Ovary (tissue), 3 donors: ENCODE data around the gene P4HA1.

Experiments
- POLR2A ChIP-seq: fragments of 450-650 bp; IDR thresholded peaks from one replicate; pipeline ENCODE4 v1.6.1; 2017; ENCODE audit warnings: antibody characterized with exemption, mild to moderate bottlenecking, moderate library complexity
- TF ChIP-seq, protein P1 (sequence below), 3 donors: fragments of 450-650 bp in 2 of 3; fragments of 200-600 bp in 1 of 3; IDR thresholded peaks; one replicate each; pipeline versions ENCODE4 v1.5.1 to v1.8.0; 2016 to 2022; ENCODE audit warnings: antibody characterized with exemption in 3 of 3, mild to moderate bottlenecking in 1 of 3
- donor health status: DM: no; HTN: no; CAD: no.

DNA sequence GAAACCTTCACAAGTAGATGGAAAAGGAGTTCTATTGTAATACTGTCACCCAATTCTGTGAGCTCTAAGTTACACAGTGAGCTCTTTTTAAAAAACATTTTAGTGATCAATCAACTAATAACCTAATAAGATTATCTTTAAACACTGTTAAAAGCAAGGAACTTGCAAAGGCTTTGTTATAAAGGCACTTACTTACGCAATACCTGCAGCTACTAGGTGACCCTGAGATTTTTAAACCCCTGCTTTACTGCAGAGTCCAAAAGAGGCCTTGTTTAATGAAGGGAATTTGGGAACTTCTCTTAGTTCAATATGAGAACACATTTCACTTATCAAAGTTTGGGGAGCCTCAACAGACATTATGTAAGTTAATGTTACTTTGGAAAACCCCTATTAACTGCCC is 53.3 kb downstream of the P4HA1 start:
- TF ChIP-seq, protein P1, sequence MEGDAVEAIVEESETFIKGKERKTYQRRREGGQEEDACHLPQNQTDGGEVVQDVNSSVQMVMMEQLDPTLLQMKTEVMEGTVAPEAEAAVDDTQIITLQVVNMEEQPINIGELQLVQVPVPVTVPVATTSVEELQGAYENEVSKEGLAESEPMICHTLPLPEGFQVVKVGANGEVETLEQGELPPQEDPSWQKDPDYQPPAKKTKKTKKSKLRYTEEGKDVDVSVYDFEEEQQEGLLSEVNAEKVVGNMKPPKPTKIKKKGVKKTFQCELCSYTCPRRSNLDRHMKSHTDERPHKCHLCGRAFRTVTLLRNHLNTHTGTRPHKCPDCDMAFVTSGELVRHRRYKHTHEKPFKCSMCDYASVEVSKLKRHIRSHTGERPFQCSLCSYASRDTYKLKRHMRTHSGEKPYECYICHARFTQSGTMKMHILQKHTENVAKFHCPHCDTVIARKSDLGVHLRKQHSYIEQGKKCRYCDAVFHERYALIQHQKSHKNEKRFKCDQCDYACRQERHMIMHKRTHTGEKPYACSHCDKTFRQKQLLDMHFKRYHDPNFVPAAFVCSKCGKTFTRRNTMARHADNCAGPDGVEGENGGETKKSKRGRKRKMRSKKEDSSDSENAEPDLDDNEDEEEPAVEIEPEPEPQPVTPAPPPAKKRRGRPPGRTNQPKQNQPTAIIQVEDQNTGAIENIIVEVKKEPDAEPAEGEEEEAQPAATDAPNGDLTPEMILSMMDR (IDR thresholded peaks at IDR 0.05): no peak
- no peak for TF ChIP-seq POLR2A
